Activated naive CD8-positive, alpha-beta T cell (primary cell): ENCODE results near the gene FRMD4A.
A peak's percentile ranks its signal among the peaks of the same experiment; 100 is the strongest.

ENCODE experiments used
- H3K27ac Mint-ChIP-seq: one replicate; pipeline ENCODE4 v1.8.0; 2021; ENCODE audit warnings: mixed read lengths
- H3K27me3 Mint-ChIP-seq: one replicate; pipeline ENCODE4 v1.8.0; 2021; ENCODE audit warnings: mixed read lengths
- H3K36me3 Mint-ChIP-seq: one replicate; pipeline ENCODE4 v1.8.0; 2021; ENCODE audit warnings: mixed read lengths
- H3K4me1 Mint-ChIP-seq: one replicate; pipeline ENCODE4 v1.8.0; 2021; ENCODE audit warnings: low read depth, mixed read lengths
- H3K4me3 Mint-ChIP-seq: one replicate; pipeline ENCODE4 v1.8.0; 2021; ENCODE audit warnings: mild to moderate bottlenecking, mixed read lengths
- H3K9me3 Mint-ChIP-seq: one replicate; pipeline ENCODE4 v1.8.0; 2021; ENCODE audit warnings: low read depth, mixed read lengths

FRMD4A gene

DNA sequence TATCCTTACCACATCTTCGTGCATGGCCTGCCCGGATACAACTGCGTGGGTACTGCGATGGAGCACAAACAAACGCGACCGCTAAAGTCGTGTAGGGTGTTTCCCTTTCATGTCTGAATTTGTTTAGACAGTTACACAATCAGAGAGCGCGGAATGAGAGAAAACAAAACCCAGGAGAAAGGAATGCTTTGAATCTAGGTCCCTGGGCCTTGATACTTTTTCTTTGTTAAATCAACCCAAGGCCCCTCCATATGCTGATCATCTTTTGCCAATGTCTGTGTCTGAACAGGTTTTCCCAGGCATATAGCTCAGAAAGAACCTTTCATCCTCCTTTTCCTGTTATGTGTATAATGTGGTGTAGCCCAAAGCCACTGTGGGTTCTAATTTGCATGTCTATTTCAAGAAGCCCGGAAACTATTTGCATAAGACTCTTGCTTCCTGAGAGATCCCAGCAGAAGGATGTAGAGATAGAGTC lies 145.8 kb downstream of the FRMD4A start:
- peak overlapping the region; percentile 67 for H3K4me3 Mint-ChIP-seq
- peaks cover 24% of the 10 kb centered on the region for H3K27me3 Mint-ChIP-seq
- H3K9me3 Mint-ChIP-seq = no peaks in the 10 kb centered on the region
- peaks cover 26% of the 10 kb centered on the region for H3K4me1 Mint-ChIP-seq
- no peaks in the 10 kb centered on the region for H3K36me3 Mint-ChIP-seq
- H3K27ac Mint-ChIP-seq = peak overlapping the region; percentile 98

DNA sequence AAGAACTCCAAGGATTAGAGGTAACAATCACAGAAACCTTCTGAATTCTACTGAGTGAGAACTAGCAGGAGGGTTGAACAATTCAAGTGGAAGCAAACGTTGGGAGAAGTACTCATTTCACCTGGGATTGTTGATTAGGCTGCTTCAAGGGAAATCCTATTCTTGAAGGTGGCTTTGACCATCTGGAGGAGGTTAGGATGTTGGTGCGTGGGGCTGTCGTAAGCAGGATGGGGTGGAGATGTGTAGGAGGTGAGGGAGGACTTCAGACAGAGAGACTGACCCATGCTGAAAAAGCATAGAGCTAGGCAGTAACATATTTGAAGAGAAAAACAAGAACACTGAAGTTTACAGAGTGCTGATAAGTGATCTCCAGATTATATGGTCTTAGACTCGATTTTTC lies 147.9 kb downstream of the FRMD4A start:
- H3K9me3 Mint-ChIP-seq = no peaks in the 10 kb centered on the region
- peaks cover 28% of the 10 kb centered on the region for H3K27me3 Mint-ChIP-seq
- H3K4me1 Mint-ChIP-seq = peaks cover 26% of the 10 kb centered on the region
- H3K4me3 Mint-ChIP-seq = no peak overlapping the region
- H3K36me3 Mint-ChIP-seq = no peaks in the 10 kb centered on the region
- H3K27ac Mint-ChIP-seq = no peak overlapping the region

DNA sequence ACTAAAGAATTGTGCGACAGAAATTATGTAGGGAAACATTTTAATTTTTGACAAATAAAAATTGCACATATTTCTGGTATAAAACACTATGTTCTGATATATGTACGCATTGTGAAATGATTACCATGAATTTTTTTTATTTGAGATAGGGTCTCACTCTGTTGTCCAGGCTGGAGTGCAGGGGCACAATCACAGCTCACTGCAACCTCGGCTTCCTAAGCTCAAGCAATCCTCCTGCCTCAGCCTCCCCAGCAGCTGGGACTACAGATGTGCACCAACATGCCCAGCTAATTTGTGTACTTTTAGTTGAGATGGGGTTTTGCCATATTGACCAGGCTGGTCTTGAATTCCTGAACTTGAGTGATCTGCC lies 149.2 kb downstream of the FRMD4A start:
- Mint-ChIP-seq H3K4me3 (no peak overlapping the region), H3K27me3 (peaks cover 36% of the 10 kb centered on the region), H3K9me3 (no peaks in the 10 kb centered on the region), H3K36me3 (no peaks in the 10 kb centered on the region), H3K4me1 (peaks cover 26% of the 10 kb centered on the region), H3K27ac (no peak overlapping the region)

DNA sequence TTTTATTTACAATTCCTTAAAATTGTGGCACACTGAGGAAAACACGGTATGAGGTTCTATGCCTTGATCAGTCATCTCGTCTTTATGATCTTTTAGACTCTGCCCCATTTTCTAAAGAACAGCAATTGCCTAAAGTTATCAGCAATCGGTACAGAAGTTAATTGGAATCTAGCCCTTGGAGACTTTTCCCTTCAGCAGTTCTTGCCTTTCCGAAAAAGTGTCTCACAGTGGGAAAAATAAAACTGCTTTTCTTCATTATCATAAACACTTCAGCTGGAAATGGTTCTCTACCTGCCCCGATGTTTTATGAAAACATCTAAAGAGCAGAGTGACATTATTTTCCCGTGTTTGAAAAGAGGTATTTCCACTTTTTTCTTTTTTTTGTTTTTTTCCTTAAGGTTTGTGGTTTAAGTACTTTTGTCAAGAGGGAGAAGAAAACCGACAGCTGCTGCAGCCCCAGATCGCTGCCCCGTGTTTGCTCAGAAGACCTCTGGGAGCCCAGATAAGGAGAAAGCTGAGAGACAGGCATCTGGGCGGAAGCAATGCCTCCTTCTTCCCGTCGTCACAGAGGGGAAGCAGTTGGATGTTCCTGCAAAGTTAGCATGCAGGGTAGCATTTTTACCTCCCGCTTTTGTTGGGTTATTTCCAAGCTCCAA lies 149.7 kb downstream of the FRMD4A start:
- H3K27ac Mint-ChIP-seq = no peak overlapping the region
- no peak overlapping the region for H3K4me3 Mint-ChIP-seq
- H3K36me3 Mint-ChIP-seq = peaks cover 2% of the 10 kb centered on the region
- no peaks in the 10 kb centered on the region for H3K9me3 Mint-ChIP-seq
- peaks cover 38% of the 10 kb centered on the region for H3K27me3 Mint-ChIP-seq
- peaks cover 21% of the 10 kb centered on the region for H3K4me1 Mint-ChIP-seq

DNA sequence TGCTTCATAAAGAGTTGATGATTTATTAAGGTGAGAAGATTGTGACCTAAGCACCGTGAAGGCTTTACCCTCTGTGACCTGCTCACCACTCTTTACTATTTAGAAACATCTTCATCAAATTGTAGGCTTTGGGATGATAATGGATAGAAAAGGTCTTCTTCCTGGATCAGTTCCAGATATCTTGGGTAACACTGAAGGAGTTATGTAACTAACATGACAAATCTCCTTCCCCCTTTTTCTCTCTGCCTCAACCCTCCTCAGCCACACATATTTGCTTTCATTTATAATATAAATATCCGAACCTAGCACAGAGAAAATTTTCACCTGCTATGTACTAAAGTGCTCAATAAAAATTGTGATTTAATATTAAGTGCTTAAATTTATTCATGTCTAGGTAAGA lies 151.5 kb downstream of the FRMD4A start:
- Mint-ChIP-seq H3K36me3 (peaks cover 2% of the 10 kb centered on the region), H3K4me1 (peaks cover 10% of the 10 kb centered on the region), H3K9me3 (no peaks in the 10 kb centered on the region), H3K27ac (no peak overlapping the region), H3K4me3 (no peak overlapping the region), H3K27me3 (peaks cover 51% of the 10 kb centered on the region)

DNA sequence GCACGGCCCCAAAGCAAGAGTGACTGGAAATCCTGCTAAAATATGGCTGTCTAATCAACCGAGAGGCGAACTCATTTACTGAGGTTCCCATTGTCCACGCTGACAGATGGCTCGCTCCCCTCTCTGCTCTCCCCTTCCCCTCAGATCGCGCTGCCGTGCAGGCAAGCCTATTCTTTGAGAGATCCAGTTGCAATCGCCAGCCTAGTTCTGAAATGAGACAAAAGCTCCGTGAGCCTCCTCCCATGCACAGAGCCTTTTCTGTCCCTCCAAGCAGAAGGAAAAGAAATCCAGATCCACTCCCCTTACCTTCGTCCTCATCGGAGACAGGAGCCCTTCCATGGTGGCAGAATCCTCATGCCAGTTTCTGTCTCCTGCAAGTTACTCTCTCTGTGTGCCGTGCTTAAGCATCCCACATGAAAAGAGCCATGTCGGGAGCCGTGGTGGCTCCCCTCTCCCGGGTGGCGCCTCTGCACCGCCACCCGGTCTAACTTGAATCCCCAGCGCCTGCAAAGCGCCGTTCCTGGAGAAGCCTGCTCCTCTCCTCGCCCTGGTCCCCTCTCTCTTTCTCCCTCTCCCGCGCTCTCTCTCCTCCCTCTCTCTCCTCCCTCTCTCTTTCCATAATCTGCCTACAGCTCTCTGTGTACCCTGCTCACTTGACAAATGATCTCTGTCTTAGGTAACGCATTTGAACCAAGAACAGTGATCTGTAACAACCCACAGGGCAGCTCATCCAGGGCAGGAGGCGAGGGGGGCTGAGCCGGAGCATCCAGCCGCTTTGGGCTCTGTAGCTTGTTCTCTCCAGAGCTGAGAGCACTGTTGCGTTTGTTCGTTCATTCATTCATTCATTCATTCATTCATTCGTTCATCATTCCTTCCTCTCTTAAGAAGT lies 156.8 kb downstream of the FRMD4A start:
- Mint-ChIP-seq H3K27me3 (peaks cover 65% of the 10 kb centered on the region), H3K27ac (no peak overlapping the region), H3K4me1 (peaks cover 15% of the 10 kb centered on the region), H3K4me3 (peak overlapping the region; percentile 86), H3K36me3 (peaks cover 2% of the 10 kb centered on the region), H3K9me3 (no peaks in the 10 kb centered on the region)

DNA sequence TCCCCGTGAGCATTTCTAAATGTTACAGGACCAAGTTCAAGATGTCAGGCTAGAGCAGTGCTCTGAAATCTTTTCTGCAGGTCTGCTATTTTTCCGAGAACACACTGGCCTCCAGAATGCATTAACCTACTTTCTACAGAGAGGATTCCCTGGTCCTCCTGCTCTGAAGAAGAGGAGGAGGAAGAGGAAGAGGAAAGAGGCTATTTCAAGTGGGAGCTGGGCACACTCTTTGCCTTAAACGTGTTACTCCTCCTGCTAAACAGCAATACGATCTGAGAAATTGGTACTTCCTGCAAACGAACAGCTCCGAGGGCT lies 157.4 kb downstream of the FRMD4A start:
- peaks cover 2% of the 10 kb centered on the region for H3K36me3 Mint-ChIP-seq
- H3K9me3 Mint-ChIP-seq = no peaks in the 10 kb centered on the region
- peaks cover 15% of the 10 kb centered on the region for H3K4me1 Mint-ChIP-seq
- H3K4me3 Mint-ChIP-seq = peak overlapping the region; percentile 86
- H3K27ac Mint-ChIP-seq = no peak overlapping the region
- peaks cover 66% of the 10 kb centered on the region for H3K27me3 Mint-ChIP-seq

DNA sequence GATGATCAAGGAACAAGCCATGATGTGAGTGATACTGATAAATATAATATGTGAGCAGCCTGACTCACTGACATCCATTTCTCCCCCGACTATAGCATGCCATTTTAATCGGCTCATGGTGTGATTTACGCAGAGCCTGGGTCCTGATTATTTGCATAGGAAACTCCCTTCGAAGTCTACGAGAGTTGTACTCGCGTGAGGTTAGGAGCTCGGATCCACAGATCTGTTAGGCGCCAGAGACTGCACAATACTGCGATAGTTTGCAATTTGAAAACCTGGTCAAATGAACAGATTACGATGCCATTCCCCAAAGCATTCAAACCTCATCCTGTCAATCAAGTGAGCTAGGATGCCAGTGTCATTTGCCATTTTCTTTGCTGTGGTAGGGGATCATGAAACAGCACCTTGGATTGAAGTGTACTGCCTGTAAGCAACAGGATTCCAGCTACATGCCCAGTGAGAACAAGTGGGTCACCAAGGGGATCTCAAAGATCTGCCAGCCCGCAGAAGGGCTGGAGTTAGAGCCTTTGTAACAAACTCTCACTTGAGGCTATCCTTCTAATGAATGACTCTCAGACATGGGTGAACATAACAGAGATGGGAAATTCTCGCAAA lies 158.3 kb downstream of the FRMD4A start:
- Mint-ChIP-seq H3K4me3 (no peak overlapping the region), H3K36me3 (peaks cover 2% of the 10 kb centered on the region), H3K27me3 (peaks cover 62% of the 10 kb centered on the region)

DNA sequence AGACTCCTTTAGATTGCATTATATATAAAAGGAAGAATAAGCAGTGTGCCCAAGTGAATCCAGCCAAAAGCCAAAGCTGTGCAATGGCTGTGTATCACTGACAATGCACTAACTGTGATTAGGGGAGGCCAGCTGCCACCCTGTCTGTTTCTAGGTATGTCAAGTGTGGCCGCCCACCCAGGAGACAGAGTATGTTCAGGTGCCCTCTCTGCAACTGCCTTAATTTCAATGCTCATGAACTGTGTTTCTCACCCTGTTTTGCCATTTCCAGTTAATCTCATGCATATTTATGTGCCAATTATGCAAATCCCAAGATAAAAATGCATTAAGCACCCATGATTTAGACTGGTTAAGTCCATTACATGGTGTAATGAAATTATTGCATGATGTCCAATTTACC lies 159.4 kb downstream of the FRMD4A start:
- no peak overlapping the region for H3K4me3 Mint-ChIP-seq
- H3K4me1 Mint-ChIP-seq = peaks cover 15% of the 10 kb centered on the region
- H3K27ac Mint-ChIP-seq = no peak overlapping the region
- H3K9me3 Mint-ChIP-seq = no peaks in the 10 kb centered on the region
- peaks cover 63% of the 10 kb centered on the region for H3K27me3 Mint-ChIP-seq
- H3K36me3 Mint-ChIP-seq = peaks cover 2% of the 10 kb centered on the region

More for the DNA sequence above, 158.3 kb downstream of the FRMD4A start:
- H3K9me3 Mint-ChIP-seq = no peaks in the 10 kb centered on the region
- H3K4me1 Mint-ChIP-seq = peaks cover 15% of the 10 kb centered on the region
- no peak overlapping the region for H3K27ac Mint-ChIP-seq

DNA sequence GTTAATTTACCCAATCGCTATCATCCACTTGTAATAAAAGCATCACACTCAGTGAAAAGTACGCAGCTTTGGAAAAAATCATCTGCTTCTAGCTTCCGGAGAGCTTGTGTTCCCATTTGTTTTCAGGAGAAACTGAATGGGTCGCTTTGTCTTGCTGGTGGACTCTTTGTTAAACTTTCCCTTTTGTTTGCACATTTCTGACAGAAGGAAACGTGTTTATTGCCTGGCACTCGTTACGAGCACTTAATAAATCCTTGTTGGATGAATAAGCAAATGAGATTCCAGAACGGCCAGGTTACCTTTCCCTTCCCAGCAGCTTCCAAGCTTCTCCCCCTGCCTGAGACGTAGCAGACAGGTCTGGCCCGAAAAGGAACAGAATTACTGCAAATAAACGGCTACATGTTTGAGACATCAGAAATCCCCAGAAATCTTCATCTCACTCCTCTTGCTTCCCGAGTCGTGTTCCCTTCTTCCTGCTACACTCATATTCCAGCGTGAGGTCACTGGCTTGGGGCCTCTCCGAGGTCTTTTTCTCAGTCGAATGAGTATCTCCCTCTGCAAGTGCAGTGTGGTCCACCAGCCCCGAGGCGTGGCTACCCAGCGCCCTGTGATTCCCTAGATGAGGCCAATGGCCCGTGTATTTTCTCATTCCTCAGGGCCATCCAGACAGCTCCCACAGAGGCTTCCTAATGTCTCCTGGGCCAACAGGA lies 167.2 kb downstream of the FRMD4A start:
- no peaks in the 10 kb centered on the region for H3K4me1 Mint-ChIP-seq
- H3K4me3 Mint-ChIP-seq = no peak overlapping the region
- peaks cover 22% of the 10 kb centered on the region for H3K27me3 Mint-ChIP-seq
- H3K36me3 Mint-ChIP-seq = no peaks in the 10 kb centered on the region
- H3K27ac Mint-ChIP-seq = no peak overlapping the region
- H3K9me3 Mint-ChIP-seq = no peaks in the 10 kb centered on the region

DNA sequence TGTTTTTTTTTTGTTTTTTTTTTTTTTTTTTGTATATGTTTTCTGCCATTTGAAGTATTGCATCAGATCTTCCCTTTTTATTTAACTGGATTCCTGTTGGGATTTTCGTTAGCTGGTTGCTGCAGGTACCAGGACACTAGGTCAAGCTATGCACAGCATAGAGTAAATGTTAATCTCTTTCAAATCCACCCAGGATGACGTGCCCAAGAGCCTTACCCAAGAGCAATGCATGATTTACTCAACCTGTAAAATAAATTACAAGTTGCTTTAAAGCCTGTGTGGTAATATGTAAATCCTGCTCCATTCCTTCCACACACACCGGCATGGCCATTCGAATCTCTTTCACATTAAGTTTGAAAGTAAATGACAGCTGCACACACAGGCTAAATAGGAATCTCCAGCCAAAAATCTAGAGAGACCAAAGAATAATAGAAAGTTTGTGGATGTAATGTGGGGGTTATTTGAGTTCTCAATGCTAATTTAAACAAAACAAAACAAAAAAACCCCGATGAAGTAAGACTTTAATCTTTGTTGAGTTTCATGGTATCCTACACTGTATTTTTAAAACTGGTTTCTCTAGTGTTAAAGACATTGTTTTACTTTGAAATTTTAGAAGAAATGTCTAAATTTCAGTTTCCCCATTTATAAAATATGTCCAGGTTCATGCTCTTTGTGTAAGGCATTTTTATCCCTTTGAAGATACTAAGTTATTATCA lies 167.9 kb downstream of the FRMD4A start:
- no peaks in the 10 kb centered on the region for H3K36me3 Mint-ChIP-seq
- no peaks in the 10 kb centered on the region for H3K9me3 Mint-ChIP-seq
- H3K4me3 Mint-ChIP-seq = no peak overlapping the region
- H3K4me1 Mint-ChIP-seq = no peaks in the 10 kb centered on the region
- H3K27me3 Mint-ChIP-seq = peaks cover 23% of the 10 kb centered on the region
- no peak overlapping the region for H3K27ac Mint-ChIP-seq

DNA sequence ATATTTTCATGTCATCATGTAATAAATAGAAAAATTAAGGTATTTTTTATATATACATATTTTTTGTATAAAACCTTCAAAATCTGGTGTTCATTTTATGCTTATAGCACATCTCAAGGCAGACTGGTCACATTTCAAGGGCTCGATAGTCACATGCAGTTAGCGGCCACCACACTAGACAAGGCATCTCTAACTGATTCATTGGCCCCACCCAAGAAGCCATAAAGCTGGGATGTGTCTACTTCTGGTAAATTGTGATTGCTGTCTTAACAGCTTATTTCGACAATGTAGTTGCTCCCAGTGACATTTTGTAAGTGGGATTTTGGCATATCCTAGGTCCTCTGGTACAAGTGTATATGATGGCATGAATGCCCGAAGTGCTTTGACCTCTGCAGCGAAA lies 168.7 kb downstream of the FRMD4A start:
- Mint-ChIP-seq H3K27ac (no peak overlapping the region), H3K9me3 (no peaks in the 10 kb centered on the region), H3K36me3 (no peaks in the 10 kb centered on the region), H3K27me3 (peaks cover 30% of the 10 kb centered on the region), H3K4me3 (no peak overlapping the region), H3K4me1 (no peaks in the 10 kb centered on the region)

DNA sequence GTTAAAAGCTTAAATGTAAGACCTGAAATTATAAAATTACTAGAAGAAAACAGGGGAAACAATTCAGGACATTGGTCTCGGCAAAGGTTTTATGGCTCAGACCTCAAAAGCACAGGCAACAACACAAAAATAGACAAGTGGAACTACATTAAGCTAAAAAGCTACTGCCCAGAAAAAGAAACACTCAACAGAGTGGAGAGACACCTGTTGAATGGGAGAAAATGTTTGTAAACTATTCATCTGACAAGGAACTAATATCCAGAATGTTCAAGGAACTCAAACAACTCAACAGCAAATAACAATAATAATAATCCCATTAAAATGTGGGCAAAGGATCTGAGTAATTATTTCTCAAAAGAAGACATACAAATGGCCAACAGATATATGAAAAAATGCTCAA lies 170.4 kb downstream of the FRMD4A start:
- no peaks in the 10 kb centered on the region for H3K9me3 Mint-ChIP-seq
- H3K36me3 Mint-ChIP-seq = no peaks in the 10 kb centered on the region
- no peak overlapping the region for H3K4me3 Mint-ChIP-seq
- H3K4me1 Mint-ChIP-seq = no peaks in the 10 kb centered on the region
- H3K27ac Mint-ChIP-seq = no peak overlapping the region
- H3K27me3 Mint-ChIP-seq = peaks cover 21% of the 10 kb centered on the region

DNA sequence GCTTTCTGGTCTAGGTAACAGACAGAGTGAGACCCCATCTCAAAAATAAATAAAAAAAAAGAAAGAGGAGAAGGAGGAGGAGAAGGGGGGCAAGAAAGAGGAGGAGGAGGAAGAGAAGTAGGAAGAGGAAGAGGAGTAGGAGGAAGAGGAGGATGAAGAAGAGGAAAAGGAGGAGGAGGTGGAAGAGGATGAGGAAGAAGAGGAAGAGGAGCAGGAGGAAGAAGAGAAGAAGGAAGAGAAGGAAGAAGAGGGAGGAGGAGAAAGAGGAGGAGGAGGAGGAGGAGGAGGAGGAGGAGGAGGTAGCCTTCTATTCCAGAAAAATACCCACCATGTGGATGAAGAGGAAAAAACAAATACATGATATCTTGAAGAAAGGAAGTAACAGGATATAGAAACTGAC lies 172.1 kb downstream of the FRMD4A start:
- Mint-ChIP-seq H3K4me3 (no peak overlapping the region), H3K4me1 (no peaks in the 10 kb centered on the region), H3K27me3 (peaks cover 21% of the 10 kb centered on the region), H3K9me3 (no peaks in the 10 kb centered on the region), H3K27ac (no peak overlapping the region), H3K36me3 (no peaks in the 10 kb centered on the region)
